GM21619 (cell line): ENCODE measurements around the gene MAGEA2.
"Not testable (repeated sequence)": the region's sequence is repeated elsewhere in the genome, so short reads cannot be mapped to it uniquely, and the experiment has no call there.

Source experiments
- ATAC-seq: cut with Tn5 transposase; IDR thresholded peaks from one replicate; pipeline ENCODE4 v1.9.1; 2021; ENCODE audit not compliant: unreplicated experiment

Gene MAGEA2

DNA sequence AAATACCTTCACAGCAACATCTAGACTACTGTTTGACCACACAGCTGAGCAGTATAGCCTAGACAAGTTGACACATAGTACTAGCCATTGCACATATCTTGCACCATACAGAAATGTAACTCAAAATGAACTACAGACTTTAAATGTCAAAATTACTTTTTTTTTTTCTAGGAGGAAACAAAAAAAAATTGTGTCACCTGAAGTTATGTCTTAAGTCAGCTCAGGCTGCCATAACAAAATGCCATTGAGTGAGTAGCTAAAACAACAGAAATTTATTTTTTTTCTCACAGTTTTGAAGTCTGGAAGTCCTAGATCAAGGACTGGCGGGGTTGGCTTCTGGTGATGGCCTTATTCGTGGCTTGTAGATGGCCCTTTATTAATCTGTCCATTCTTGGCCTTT is 44.5 kb downstream of the MAGEA2 start, which contains the start of gene CSAG2:
CSAG2 (minus strand) TSS at position 101 of the 400 bp plus-strand sequence. CDS start 161 bp downstream, outside the sequence.
- ATAC-seq = not testable (repeated sequence)

DNA sequence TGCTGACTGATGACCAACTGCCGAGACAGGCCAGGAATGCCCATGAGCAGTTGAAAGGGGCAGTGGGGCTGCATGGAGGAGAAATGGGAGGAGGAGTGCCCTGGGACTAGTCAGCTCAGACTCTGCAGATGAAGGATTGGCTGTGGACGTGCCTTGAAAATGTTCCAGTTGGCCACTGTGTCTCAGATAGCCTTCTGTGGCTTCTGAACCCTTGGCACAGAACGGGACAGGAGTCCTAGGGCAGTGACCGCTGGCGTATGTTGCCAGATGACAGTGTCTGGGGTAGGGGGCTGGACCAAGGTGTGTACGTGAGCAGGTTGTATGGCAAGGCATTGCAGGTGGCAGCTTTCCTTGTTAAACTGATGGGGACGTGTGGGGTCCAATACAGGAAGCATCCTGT is 47.1 kb downstream of the MAGEA2 start:
- ATAC-seq = not testable (repeated sequence)

DNA sequence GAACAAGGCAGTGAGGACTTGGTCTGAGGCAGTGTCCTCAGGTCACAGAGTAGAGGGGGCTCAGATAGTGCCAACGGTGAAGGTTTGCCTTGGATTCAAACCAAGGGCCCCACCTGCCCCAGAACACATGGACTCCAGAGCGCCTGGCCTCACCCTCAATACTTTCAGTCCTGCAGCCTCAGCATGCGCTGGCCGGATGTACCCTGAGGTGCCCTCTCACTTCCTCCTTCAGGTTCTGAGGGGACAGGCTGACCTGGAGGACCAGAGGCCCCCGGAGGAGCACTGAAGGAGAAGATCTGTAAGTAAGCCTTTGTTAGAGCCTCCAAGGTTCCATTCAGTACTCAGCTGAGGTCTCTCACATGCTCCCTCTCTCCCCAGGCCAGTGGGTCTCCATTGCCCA is 53.3 kb downstream of the MAGEA2 start:
- not testable (repeated sequence) for ATAC-seq
